Natural killer cell (primary cell): ENCODE measurements around the gene RBM44. TPM values are rescaled to one million over a fixed set of nuclear protein-coding genes. Genes with fewer than 3 reads are reported as not detected.

Experiments
- ATAC-seq, 3 donors: fragments of 150-1000 bp in 2 of 3; fragments of 200-7000 bp in 1 of 3; cut with Tn5 transposase; 1 replicate in 1 of 3; 2 replicates in 2 of 3; pipeline ENCODE4 v1.10.0; 2021; ENCODE audit warnings: mild to moderate bottlenecking in 2 of 3, moderate library complexity in 2 of 3
- DNase-seq, 2 donors: peaks; one replicate each; pipeline versions ENCODE4 v3.0.0 to v3.0.0-alpha.2; 2013 to 2021; ENCODE audit warnings: mixed read lengths in 1 of 2
- H3K27ac ChIP-seq: one replicate; pipeline ENCODE4 v1.5.1; 2013; ENCODE audit warnings: mild to moderate bottlenecking, low read length
- H3K27me3 ChIP-seq: one replicate; pipeline ENCODE4 v1.6.1; 2013; ENCODE audit warnings: low read length; ENCODE audit not compliant: control insufficient read depth, insufficient read depth
- H3K36me3 ChIP-seq: one replicate; pipeline ENCODE4 v1.6.1; 2013; ENCODE audit warnings: low read length; ENCODE audit not compliant: control insufficient read depth, insufficient read depth
- H3K4me1 ChIP-seq: one replicate; pipeline ENCODE4 v1.6.1; 2013; ENCODE audit warnings: low read length; ENCODE audit not compliant: control insufficient read depth, insufficient read depth
- H3K4me3 ChIP-seq: one replicate; pipeline ENCODE4 v1.5.1; 2013; ENCODE audit warnings: low read length
- H3K9me3 ChIP-seq: one replicate; pipeline ENCODE4 v1.6.1; 2013; ENCODE audit warnings: low read length; ENCODE audit not compliant: control insufficient read depth, insufficient read depth
- H3K27ac Mint-ChIP-seq, 2 donors: one replicate each; pipeline ENCODE4 v1.8.0; 2022; ENCODE audit warnings: mild to moderate bottlenecking in 2 of 2, mixed read lengths in 2 of 2, moderate library complexity in 1 of 2
- H3K27me3 Mint-ChIP-seq, 2 donors: one replicate each; pipeline ENCODE4 v1.8.0; 2022; ENCODE audit warnings: low read depth in 2 of 2, mixed read lengths in 2 of 2
- H3K36me3 Mint-ChIP-seq: one replicate; pipeline ENCODE4 v1.8.0; 2022; ENCODE audit warnings: mixed read lengths
- H3K4me1 Mint-ChIP-seq, 2 donors: one replicate each; pipeline ENCODE4 v1.8.0; 2022; ENCODE audit warnings: mixed read lengths in 2 of 2
- H3K4me3 Mint-ChIP-seq: one replicate; pipeline ENCODE4 v1.8.0; 2022; ENCODE audit warnings: mild to moderate bottlenecking, moderate library complexity, mixed read lengths
- H3K9me3 Mint-ChIP-seq, 2 donors: one replicate each; pipeline ENCODE4 v1.8.0; 2022; ENCODE audit warnings: mixed read lengths in 2 of 2
- WGBS: methylation state at CpG from one replicate; pipeline ENCODE4 v1.1.7; 2013; ENCODE audit warnings: missing lambda C conversion rate; ENCODE audit not compliant: insufficient coverage; 5-methylcytosine and 5-hydroxymethylcytosine counted together
- intact Hi-C: fragments of 100-400 bp; cut with micrococcal nuclease; formaldehyde crosslinking; loops from one replicate; pipeline ENCODE4 v1.14.2; 2022
- total RNA-seq, 4 donors: library from RNA; stranded (reverse); fragments of 120-200 nt in 1 of 4; gene quantifications; one replicate each; pipeline versions ENCODE4 v1.2.3 to v1.2.4, GENCODE V29; 2013 to 2022
- TF ChIP-seq, protein P1 (sequence below): fragments of 200-600 bp; IDR thresholded peaks from one replicate; pipeline ENCODE4 v1.8.0; 2022; ENCODE audit warnings: antibody characterized with exemption

Gene RBM44
- total RNA-seq, 3 donors from 2014 or later (not counting 1 experiment from before 2014, with no cell fraction given) = 1.8 to 5.0 (median 2.9) TPM

- H3K4me1 ChIP-seq = peaks cover 6% of the 10 kb centered on the region
- Mint-ChIP-seq H3K9me3 (no peaks in the 10 kb centered on the region), H3K27me3 (no peaks in the 10 kb centered on the region), H3K4me1 (peaks cover 0 to 6% of the 10 kb centered on the region in 2 donors), H3K4me3 (no peak overlapping the region), H3K27ac (no peak overlapping the region), H3K36me3 (no peaks in the 10 kb centered on the region)
- no peaks in the 10 kb centered on the region for H3K36me3 ChIP-seq
- 91% methylated on average over 14 of the region's 14 CpGs for WGBS
- TF ChIP-seq, protein P1, sequence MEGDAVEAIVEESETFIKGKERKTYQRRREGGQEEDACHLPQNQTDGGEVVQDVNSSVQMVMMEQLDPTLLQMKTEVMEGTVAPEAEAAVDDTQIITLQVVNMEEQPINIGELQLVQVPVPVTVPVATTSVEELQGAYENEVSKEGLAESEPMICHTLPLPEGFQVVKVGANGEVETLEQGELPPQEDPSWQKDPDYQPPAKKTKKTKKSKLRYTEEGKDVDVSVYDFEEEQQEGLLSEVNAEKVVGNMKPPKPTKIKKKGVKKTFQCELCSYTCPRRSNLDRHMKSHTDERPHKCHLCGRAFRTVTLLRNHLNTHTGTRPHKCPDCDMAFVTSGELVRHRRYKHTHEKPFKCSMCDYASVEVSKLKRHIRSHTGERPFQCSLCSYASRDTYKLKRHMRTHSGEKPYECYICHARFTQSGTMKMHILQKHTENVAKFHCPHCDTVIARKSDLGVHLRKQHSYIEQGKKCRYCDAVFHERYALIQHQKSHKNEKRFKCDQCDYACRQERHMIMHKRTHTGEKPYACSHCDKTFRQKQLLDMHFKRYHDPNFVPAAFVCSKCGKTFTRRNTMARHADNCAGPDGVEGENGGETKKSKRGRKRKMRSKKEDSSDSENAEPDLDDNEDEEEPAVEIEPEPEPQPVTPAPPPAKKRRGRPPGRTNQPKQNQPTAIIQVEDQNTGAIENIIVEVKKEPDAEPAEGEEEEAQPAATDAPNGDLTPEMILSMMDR = no peak
- no peak overlapping the region for H3K27ac ChIP-seq
- H3K9me3 ChIP-seq = no peaks in the 10 kb centered on the region
- H3K4me3 ChIP-seq = no peak overlapping the region
- DNase-seq (no peak), ATAC-seq (no peak)
- H3K27me3 ChIP-seq = no peaks in the 10 kb centered on the region
- intact Hi-C loops = no loop called here
Measured at GRCh38 chr2:237878321-237879057, 79.9 kb downstream of the RBM44 start.

DNA sequence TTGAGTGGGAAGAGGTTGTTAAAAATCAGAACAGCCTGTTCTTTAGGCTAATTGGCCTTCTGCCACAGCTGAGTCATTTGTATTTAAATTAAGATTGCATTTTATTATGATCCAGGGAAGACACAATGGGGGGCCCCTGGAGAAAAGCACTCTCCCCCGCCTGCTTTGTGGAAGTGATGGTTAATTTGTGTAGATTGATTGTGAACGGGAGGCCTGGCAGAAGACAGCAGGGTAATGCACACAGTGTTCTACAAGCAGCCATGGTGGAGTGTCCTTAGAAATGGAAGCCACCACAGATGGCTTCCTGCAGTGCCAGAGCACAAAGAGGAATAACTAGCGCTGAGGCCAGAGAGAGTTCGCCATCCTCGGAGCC, 80.5 kb downstream of the RBM44 start:
- H3K36me3 Mint-ChIP-seq = no peaks in the 10 kb centered on the region
- Histone ChIP-seq H3K9me3 (no peaks in the 10 kb centered on the region), H3K27me3 (no peaks in the 10 kb centered on the region), H3K27ac (no peak overlapping the region), H3K36me3 (no peaks in the 10 kb centered on the region), H3K4me1 (peaks cover under 1% of the 10 kb centered on the region), H3K4me3 (no peak overlapping the region)
- intact Hi-C loops = no loop called here
- peaks cover 0 to under 1% of the 10 kb centered on the region in 2 donors for H3K4me1 Mint-ChIP-seq
- 97% methylated on average over 5 of the region's 5 CpGs for WGBS
- H3K27me3 Mint-ChIP-seq = no peaks in the 10 kb centered on the region
- H3K27ac Mint-ChIP-seq = no peak overlapping the region
- H3K9me3 Mint-ChIP-seq = no peaks in the 10 kb centered on the region
- TF ChIP-seq, protein P1 = no peak
- ATAC-seq (no peak), DNase-seq (no peak)
- no peak overlapping the region for H3K4me3 Mint-ChIP-seq

DNA sequence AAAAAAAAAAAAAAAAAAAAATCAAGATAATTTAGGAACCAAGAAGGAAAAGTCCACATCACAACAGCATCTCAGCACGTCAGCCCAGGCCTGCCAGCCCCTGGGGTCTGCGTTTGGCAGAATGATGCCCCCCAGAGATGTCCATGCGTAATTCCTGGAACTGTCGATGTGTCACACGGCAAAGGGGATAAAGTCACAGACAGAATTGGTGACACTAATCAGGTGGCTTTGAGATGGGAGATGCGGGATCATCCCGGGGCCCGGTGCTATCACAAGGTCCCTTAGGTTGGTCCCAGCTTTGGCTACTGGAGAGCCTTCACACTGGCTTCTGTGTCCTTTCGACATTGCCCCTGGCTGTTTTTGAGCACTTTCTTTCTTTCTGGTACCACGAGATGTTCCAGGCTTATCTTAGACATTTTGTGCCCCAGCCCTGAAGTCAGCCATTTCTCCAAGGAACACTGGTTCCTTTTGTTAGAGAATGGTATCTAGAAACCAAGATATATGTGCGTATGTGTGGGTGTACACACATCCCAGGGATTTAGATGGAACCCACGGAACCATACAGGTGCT, 81.5 kb downstream of the RBM44 start:
- Histone ChIP-seq H3K4me1 (no peaks in the 10 kb centered on the region), H3K27me3 (no peaks in the 10 kb centered on the region), H3K36me3 (no peaks in the 10 kb centered on the region), H3K27ac (no peak overlapping the region), H3K9me3 (no peaks in the 10 kb centered on the region), H3K4me3 (no peak overlapping the region)
- Mint-ChIP-seq H3K4me3 (no peak overlapping the region), H3K27me3 (no peaks in the 10 kb centered on the region), H3K9me3 (no peaks in the 10 kb centered on the region), H3K27ac (no peak overlapping the region), H3K4me1 (no peaks in the 10 kb centered on the region), H3K36me3 (no peaks in the 10 kb centered on the region)
- TF ChIP-seq, protein P1 = no peak
- intact Hi-C loops = no loop called here
- 95% methylated on average over 12 of the region's 12 CpGs for WGBS
- ATAC-seq (no peak), DNase-seq (no peak)
